ENCODE results near the gene NABP2.

NABP2 gene

GRCh38 chr12:56278905-56279304, 54.8 kb downstream of the NABP2 start:
- no peak for DNase-seq (ENCODE audit: low read depth, low spot score)
